Measurements from ENCODE around the gene PFKP.

DNA sequence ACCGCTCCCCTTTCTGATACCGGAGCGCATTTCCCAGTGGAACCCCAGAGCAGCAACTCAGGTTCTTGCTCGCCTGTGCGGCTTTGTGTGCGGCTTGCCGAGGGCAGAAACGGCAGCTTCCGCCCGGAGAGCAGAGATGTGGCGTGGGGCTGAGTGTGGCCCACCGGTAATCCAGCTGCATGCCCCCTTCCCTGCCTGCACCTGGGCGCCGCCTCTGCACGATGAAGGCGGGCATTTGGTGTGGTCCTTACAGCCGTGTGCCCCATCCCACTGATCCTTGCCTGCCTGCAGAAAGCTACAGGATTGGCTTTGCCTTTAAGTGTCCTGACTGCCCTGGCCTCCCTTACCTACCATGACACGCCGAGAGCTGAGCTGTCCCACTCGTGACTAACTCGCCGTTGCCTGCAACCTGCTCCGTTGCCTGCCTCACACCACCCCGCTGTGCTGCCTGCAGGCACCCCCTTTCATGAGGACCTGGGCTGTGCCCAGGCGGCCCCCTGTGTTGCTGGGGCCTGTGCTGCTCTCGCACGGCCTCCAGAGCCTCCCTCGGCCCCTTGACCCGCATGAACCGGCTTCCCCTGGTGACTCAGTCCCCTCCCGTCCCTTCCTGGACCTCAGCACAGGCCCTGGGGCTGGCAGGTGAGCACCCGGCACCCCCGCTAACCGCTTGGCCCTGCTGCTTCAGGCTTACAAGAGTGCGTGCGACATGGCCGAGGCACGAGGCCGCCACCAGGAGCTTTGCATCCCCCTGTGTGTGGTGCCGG lies 57.2 kb downstream of the PFKP start:
- TF ChIP-seq, protein P1, sequence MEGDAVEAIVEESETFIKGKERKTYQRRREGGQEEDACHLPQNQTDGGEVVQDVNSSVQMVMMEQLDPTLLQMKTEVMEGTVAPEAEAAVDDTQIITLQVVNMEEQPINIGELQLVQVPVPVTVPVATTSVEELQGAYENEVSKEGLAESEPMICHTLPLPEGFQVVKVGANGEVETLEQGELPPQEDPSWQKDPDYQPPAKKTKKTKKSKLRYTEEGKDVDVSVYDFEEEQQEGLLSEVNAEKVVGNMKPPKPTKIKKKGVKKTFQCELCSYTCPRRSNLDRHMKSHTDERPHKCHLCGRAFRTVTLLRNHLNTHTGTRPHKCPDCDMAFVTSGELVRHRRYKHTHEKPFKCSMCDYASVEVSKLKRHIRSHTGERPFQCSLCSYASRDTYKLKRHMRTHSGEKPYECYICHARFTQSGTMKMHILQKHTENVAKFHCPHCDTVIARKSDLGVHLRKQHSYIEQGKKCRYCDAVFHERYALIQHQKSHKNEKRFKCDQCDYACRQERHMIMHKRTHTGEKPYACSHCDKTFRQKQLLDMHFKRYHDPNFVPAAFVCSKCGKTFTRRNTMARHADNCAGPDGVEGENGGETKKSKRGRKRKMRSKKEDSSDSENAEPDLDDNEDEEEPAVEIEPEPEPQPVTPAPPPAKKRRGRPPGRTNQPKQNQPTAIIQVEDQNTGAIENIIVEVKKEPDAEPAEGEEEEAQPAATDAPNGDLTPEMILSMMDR (IDR thresholded peaks at IDR 0.05; ENCODE audit: poor library complexity) = no peak
- TF ChIP-seq EZH2phosphoT487 (IDR thresholded peaks at IDR 0.05; ENCODE audit: low read depth, severe bottlenecking, unreplicated experiment) = no peak
